ENCODE results near the gene RNF8.
"Not testable (repeated sequence)": the region's sequence is repeated elsewhere in the genome, so short reads cannot be mapped to it uniquely, and the experiment has no call there.

The RNF8 gene

GRCh38 chr6:37399795-37400490 is 46.2 kb downstream of the RNF8 start:
- DNase-seq (ENCODE audit: low spot score), result no peak

GRCh38 chr6:37401658-37402057 is 47.9 kb downstream of the RNF8 start:
- not testable (repeated sequence) for DNase-seq (ENCODE audit: low spot score)

GRCh38 chr6:37406726-37407341 is 53.1 kb downstream of the RNF8 start:
- DNase-seq (ENCODE audit: low spot score), result no peak

GRCh38 chr6:37407948-37408347 is 54.2 kb downstream of the RNF8 start:
- no peak for DNase-seq (ENCODE audit: low spot score)

- no peak for DNase-seq (ENCODE audit: low spot score)
These were observed 55.7 kb downstream of the RNF8 start for GRCh38 chr6:37409501-37409900.

- no peak for DNase-seq (ENCODE audit: low spot score)
These were observed 63.6 kb downstream of the RNF8 start for GRCh38 chr6:37417393-37417792.

GRCh38 chr6:37418722-37419121 is 64.9 kb downstream of the RNF8 start:
- no peak for DNase-seq (ENCODE audit: low spot score)

GRCh38 chr6:37426058-37426944 is 72.5 kb downstream of the RNF8 start:
- no peak for DNase-seq (ENCODE audit: low spot score)

- DNase-seq (ENCODE audit: low spot score), result no peak
These were observed 73.2 kb downstream of the RNF8 start for GRCh38 chr6:37426945-37427510.

GRCh38 chr6:37429352-37429750 is 75.6 kb downstream of the RNF8 start:
- DNase-seq (ENCODE audit: low spot score), result no peak

- DNase-seq (ENCODE audit: low spot score), result peak; percentile 3
These were observed 78.8 kb downstream of the RNF8 start for GRCh38 chr6:37432590-37432915.

- DNase-seq (ENCODE audit: low spot score), result peak; percentile 89
These were observed 79.3 kb downstream of the RNF8 start, which contains the start of gene CMTR1 for GRCh38 chr6:37432916-37433656. Gene CMTR1, plus strand, starts transcription at chr6:37433221. Its CDS starts 2,409 bp downstream, at chr6:37435630.

GRCh38 chr6:37433657-37434271 is 80.0 kb downstream of the RNF8 start:
- no peak for DNase-seq (ENCODE audit: low spot score)

GRCh38 chr6:37435373-37435772 is 81.6 kb downstream of the RNF8 start:
- no peak for DNase-seq (ENCODE audit: low spot score)

GRCh38 chr6:37435816-37436215 is 82.0 kb downstream of the RNF8 start:
- no peak for DNase-seq (ENCODE audit: low spot score)

GRCh38 chr6:37438930-37439329 is 85.1 kb downstream of the RNF8 start:
- DNase-seq (ENCODE audit: low spot score), result no peak

GRCh38 chr6:37441651-37442050 is 87.9 kb downstream of the RNF8 start:
- DNase-seq (ENCODE audit: low spot score), result no peak

- DNase-seq (ENCODE audit: low spot score), result no peak
These were observed 88.8 kb downstream of the RNF8 start for GRCh38 chr6:37442416-37443215.

GRCh38 chr6:37443216-37443542 is 89.4 kb downstream of the RNF8 start:
- DNase-seq (ENCODE audit: low spot score), result not testable (repeated sequence)

Data from putamen (tissue), 1 donor.